HG02885 (cell line): ENCODE results near the gene TFEB.

Source experiments
- ATAC-seq: cut with Tn5 transposase; IDR thresholded peaks from one replicate; pipeline ENCODE4 v1.9.1; 2021; ENCODE audit warnings: mild to moderate bottlenecking; ENCODE audit not compliant: unreplicated experiment, poor library complexity

The TFEB gene

DNA sequence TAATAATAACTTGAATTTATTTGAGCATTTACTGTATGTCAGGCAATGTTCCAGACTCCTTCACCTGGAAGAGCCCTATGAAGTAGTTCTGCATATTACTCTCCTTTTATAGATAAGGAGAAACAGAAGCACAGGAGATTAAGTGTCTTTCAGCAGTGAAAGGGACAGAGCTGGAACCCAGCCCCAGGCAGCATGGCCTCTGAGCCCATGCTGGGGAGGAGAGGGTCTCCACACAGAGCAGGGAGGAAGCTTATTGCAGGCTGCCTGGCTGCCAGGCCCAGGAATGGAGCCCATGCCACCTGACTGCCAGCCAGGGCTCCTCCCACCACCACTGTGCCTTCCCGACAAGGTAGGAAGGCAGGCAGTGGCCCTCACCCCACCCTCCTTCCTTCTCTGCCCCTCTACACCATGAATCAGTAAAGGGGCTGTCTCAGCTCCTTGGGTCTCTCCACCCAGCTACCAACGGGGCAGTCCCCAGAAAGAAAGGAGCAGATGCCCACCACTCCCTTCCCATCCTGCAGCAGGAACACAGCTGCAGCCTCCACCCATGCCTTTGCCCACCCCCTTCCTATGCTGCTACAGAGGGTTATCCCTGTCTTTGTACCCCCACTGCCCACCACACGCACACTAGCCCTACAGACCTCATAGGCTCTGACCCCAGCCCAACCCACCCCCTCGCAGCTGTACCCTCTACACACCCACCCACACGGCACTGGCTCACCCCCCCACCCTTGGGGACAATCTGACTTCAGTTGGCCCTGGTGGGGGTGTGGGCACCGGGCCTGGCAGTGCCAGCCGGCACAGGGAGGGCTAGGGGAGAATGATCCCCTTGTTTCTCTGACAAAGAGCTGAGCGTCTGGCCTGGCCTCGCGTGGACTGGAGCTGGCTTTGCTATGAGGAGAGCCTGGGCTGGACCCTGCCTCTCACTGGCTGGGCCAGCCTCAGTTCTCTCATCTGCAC is 41.8 kb downstream of the TFEB start:
- ATAC-seq = no peak

DNA sequence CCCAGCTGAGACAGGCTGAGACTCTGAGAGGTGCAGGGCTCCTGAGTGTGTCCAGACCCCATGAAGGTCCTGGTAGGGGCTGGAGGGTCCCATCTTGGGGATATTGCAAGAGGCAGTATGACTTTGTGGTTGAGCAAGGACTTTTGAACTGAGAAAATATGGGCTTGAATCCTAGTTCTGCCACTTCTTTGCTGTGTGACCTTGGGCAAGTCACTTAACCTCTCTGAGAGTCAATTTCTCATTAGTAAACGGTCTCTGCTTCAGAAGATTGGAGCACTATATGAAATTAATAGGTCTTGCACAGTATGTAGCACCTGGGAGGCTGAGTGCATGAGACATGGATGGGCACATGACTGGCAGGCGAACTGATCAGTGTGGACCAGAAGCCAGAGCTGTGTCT is 42.7 kb downstream of the TFEB start:
- ATAC-seq = no peak

DNA sequence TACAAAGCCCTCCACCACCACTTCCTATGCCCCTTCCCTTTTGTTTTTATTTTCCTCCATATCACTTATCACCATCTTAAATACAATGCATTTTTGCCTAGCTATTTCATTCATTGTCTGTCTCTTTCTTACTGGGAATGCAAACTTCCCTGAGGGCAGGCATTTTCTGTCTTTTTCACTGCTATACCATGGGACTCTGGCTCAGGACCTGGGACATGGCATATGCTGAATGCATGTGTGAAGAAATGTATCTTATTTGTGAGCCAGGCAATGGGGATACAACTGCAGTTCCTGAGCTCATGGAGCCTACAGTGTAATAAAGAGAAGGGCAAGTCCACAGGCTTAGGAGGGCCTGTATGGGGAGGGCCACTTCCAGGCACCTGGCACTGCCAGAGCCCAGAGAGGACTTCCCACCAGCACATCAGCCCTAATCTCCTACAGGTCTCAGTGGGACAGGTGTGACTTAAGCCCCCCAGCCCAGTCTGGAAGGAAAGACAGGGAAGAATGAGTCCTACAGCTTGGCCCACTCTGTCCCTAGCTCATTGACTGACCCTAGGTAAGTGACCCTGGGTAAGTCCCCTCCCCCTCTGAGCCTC is 43.2 kb downstream of the TFEB start:
- ATAC-seq = no peak

DNA sequence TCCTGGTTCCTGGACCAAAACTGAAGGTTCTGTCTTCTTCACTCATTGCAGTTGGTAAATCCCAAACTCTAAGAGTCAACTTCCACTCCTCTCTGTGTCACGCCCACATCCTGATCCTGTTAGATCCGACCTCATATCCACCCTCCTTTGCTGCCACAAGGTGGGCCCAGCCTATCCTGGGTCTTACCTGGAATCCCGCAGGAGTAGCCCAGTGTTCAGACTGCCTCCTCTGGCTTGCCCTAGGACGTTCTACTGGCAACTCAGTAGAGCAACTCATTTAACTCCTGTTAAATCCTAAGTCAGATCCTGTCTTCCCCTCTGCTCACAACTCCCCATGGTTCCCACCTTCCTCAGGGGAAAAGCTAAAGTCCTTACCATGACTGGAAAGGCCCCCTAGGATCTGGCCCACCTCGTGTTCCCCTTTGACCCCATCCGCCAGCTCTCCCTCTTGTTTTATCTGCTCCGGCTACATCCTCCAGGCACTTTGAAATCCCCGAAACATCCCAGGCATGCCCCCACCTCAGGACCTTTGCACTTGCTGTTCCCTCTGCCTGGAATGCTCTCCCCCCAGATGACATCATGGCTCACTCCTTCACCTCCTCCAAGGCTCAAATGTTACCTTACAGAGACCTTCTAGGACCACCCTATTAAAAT is 43.9 kb downstream of the TFEB start:
- ATAC-seq = no peak

DNA sequence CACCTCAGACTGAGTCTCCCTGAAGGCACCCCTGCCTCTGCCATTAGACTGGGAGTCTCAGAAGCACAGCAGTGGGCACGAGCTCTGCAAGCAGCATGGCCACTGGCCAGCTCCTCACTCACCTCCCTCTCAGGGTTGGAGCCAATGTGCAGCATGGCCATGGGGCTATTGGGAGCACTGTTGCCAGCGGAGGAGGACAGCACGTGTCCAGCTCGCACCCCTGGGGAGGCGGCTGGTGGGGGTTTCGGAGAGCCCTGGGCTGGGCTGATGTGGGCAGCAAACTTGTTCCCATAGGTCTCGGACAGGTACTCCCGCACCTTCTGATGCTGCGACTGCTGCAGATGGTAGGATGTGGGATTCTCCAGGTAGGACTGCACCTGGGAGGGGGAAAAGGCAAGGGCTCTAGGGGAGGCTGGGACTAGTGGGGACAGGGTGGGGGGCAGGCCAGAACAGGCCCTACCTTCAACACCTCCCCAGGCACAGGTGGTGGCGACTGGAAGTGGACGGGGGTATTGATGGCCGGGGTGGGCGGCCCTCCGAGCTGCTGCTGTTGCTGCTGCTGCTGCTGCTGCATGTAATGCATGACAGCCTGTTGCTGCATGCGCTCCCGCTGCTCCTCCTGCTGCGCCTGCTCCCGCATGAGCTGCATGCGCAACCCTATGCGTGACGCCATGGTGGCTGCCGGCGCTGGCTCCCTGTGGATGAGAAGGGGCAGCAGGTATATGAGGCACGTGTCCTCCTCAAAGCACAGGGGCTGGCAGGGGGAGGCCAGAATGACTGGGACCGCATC is 44.7 kb downstream of the TFEB start:
- no peak for ATAC-seq

DNA sequence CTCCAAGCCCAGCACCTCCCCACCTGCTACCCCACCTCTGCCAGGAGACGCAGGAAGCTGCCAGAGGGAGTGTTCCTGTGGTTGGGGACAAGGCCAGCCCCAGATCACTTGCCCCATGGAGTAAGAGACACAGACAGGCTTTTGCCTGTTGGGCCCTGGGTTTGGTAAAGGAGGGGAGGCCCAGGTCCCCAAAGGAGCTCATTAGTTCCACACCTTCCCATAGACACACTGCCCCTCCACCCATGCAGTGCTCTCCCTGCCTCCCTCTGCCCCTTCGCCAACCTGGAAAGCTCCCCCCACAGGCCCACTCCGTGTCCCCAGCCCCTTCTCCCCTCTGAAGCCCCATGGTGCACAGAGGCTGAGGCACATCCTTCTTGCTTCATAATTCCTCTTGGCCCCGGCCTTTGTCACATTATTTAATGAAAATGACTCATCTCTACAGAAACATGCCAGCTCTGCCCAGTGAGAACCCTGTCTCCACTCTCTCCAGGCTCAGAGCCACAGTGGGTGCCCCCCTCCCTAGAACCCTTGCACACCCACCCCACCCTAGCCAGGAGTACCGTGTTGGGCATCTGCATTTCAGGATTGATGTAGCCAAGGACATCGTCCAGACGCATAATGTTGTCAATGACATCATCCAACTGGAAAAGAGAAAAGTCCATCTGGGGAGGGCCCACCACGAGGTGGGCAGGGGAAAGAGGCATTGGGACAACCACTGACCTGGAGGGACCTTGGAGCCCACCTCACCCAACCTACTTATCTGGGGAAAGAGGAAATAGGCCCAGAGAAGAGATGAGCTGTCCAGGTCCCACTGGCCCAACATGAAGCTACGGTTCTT is 46.0 kb downstream of the TFEB start:
- no peak for ATAC-seq

DNA sequence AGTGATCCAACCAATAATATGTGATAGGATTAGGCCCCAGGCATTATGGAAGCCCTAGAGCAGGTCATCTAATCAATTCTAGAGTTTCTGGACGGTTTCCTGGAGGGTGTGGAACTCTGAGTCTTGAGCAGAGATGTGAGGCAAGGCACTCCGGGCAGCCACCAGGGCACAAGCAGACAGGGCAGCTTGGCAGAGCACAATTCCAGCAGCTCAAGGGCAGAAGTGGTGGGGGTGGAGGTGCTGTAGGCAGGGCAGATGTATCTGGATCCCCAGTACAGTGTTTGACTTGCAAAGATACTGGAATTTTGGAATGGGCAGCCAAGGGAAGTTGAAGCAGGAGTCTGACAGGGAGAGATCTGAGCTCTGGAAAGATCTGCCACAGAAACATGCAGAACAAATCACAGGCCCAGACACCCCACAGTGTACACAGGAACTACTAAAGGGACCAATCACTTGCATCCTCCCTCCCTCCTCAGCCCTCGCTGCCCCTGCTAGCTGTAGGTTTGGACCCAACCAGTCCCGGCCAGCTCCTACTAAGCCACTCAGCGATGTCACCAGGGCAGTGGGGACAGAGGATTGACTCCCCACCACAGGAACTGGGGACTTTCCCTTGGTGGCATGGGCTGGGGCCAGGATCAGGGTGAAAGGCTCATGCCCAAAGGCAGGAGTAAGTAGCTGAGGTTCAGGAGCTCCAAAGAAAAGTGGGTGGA is 47.0 kb downstream of the TFEB start:
- ATAC-seq = no peak

DNA sequence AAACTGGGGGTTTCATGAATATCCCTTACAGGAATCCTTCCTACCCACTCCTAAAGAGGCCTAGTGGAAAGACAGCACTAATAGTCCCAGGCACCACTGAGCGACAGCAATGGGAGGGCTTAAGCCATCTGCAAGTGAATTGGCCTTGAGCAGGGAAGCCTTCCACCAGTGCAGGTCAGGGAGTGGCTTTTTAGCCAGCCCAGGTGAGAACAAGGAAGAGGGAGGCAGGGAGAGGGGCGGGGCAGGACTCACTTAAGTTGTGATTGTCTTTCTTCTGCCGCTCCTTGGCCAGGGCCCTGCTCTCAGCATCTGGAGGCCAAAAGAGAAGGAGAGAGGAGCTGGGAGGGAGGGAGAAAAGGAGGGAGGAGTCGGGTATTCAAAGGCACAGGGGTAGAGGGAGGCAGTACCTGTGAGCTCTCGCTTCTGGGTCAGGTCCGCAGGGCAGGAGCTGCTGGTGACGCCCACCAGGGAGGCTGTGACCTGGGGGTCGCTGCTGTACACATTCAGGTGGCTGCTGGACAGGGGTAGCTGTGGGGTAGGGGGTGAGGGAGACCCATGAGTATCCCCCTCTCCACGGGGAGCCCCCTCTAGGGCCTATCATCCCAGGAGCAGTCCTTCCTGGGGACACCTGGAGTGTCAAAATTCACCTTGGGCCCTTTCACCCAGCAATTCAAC is 47.8 kb downstream of the TFEB start:
- ATAC-seq = no peak

DNA sequence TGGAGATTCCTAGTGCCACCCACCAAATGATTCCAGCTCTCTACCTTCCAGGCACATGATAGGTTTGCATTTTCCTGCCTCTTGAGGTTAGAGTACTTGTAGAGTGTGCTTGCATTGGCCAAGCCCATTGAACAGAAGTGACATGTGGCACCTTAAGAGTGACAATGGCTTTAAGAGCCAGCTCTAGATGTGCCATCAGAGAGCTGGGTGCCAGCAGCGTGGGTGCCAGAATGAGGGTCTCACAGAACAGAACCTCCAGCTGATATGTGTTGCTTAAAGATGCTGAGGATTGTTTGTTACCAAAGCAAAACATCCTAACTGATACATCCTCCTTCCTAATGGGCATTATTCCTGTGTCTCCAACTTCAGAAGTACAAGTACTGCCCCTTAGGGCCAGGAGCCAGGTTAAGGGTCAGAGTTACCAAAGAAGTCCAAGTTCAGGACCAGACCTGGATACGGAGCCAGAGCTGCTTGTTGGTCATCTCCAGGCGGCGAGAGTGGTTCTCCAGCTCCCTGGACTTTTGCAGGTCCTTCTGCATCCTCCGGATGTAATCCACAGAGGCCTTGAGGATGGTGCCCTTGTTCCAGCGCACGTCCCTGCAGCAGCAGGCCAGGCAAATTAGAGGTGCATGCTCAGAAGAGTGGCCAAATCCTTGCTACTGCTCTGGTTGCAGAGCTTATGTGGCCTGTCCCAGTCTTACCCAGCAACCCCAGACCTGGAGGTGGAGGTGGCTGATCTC is 49.6 kb downstream of the TFEB start:
- no peak for ATAC-seq

DNA sequence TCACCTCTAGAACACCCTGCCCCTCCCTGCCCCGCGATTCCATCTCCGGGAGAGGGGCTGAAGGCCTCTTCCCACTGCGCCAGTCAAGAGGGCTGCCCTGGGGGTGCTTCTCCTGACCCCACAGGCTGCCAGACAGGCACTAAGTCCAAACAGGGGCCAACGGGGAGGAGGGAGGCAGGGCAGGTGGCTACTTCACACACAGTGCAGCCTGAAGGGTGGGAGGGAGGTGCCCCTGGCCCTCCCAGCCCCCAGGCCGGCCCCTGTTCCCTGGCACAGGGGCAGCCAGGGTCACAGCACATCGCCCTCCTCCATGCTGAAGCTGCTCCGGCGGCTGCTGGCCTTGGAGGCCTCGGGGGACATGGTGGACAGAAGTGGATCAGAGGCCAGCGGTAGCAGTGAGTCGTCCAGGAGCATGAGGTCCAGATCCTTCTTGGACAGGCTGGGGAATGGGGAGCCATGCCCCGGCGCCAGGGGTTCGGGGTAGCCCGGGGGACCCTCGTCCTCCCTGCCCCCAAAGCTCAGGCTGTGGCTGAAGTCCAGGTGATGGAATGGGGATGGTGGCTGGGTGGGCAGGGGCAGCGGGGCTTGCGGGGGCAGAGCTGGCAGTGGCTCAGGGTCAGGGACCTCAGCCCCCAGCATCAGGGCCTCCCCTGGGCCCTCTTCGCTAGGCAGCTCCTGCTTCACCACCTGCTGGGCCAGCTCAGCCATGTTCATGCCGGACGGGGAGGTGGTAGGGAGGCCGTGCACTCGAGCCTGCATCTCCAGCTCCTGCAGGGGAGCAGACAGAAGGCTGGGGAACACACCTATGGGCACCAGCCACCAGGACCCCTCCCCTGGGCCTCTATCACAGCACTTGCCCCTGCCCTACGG is 50.9 kb downstream of the TFEB start:
- ATAC-seq = no peak

DNA sequence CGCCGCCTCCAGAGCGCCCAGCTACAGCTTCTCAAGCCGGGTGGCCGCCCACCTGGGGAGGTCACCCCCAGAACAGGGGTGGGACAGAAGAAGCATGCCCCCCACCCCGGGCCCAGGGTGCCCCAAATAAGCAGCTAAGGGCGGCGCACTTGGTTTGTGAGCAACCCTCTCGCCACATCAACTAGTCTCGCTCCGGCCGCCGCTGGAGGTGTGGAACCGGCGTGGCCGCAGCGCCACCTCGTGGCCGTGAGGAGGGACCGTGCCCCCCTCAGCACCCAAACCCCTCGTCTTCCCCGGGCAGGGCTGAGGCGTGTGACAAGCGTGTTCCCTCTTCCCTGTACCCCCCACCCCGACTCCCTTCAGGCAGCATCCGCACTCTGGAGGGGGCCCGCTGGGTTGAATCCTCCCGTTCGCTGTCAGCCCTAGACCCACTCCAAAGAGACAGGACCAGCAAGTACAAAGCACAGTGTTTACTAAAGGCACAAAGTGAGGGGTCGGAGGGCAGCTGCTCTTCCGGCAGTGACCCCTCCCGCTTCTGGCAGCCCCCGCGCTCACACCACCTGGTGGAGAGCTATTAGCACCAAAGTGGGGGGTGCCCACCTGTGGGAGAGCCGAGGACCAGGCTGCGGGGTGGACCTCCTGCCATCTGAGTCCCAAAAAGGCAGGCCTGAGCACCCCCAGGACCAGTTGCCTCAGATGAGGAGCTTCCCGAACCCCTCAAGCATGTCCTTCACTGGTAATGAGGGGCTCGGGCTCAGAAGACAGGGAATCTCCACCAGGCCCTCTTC is 51.7 kb downstream of the TFEB start:
- peak; percentile 67 for ATAC-seq

DNA sequence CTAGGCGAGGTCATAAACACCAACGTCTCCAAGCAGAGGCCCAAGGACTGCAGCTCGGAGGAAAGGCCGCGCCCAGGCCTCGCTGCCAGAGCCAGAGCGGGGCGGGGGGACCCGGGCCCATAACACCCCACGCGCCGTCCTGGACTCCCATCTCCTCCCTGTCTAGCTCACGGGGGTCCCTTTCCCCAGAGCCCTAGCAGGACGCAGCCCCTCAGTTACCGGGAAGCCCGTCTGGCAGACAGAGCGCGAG is 52.2 kb downstream of the TFEB start:
- ATAC-seq = no peak

DNA sequence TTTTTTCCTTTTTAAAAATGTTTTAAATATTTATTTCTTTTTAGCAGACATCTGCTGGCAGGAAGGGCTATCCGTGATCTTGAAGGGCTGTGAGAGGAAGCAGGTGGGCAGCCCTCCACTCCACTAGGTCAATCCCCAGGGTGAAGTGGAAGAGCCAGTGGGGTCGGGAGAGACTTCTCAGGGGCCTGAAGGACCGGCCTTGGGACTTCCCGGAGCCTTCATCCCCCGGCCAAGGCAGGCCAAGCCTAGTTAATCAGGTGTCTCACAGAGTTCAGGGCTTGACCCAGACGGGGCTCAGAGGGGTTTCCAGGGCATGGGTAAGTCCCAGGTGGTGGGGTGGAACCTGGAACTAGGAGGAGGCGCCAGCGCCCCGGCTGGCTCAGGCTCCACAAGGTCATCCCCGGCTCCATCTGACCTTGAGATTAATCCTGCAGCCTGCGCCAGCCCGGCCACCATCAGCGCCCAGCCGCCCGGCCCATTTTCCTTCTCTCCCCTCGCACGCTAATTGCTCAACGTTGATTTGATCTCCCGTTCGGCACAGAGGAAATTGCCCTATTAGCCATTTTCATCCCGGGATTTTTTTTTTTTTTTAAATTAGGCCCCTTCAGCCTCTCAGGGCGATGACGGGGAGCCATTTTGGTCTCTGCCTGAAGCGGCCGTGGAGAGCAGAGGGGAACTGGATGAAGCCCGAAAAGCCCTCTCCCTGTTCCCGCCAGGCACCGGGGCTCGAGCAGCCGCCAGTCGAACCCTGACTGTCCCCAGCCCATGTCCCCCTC is 52.7 kb downstream of the TFEB start:
- ATAC-seq = no peak

DNA sequence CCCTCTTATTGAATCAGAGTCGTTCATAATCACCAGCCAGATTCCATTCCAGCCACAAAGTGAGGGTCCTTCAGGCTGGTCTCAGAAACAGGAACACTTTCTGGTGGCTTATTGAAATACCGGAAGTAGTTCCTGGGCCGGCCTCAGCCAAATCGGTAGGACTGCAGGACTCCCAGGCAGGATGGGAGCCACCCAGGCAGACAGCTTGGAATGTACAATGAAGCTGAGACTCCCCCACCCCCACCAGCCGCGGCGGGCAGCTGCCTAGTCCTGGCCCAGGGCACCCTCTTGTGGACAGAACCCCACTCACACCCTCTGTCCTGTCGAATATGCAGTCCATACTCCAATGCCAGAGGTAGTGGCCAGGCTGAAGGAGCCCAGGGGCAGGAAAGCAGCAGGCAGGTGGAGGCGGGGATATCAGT is 53.3 kb downstream of the TFEB start:
- ATAC-seq = no peak

DNA sequence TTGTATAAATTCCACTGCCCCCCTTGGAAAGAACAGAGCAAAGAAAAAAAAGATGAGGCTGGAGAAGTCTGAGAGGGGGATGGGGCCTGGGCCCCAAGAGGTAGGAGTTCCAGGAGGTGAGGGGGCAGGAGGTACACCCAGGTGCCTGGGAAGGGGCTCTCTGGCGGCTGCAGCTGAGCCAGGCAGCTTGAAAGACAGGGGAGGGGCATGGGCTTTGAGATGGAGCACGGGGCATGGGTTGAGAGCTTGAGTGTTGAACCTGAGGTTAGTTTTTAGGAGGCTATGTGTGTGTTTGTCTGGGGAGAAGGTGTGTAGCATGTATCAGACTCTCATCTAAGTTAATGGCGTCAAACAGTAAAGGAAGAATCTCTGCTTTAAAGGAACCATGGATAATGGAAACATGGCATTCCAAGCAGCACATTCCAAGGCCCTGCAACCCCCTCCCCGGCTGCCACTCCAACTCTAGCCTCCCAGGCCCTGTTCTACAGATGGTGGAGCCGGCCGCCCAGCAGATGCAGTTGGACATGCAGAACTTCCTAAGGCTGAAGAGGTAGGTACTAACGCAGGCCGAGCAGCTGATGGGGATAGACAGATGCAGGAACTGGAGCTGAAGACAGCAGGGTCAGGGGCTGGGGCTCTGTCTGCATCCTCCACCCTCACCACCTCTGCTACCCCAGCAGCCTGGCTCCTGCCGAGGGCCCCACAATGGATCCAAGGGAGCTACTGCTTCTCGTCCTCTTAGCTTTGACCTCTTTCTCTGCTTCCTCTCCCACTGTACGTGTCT is 55.0 kb downstream of the TFEB start:
- no peak for ATAC-seq
